ENCODE results near the gene CIC.

DNA sequence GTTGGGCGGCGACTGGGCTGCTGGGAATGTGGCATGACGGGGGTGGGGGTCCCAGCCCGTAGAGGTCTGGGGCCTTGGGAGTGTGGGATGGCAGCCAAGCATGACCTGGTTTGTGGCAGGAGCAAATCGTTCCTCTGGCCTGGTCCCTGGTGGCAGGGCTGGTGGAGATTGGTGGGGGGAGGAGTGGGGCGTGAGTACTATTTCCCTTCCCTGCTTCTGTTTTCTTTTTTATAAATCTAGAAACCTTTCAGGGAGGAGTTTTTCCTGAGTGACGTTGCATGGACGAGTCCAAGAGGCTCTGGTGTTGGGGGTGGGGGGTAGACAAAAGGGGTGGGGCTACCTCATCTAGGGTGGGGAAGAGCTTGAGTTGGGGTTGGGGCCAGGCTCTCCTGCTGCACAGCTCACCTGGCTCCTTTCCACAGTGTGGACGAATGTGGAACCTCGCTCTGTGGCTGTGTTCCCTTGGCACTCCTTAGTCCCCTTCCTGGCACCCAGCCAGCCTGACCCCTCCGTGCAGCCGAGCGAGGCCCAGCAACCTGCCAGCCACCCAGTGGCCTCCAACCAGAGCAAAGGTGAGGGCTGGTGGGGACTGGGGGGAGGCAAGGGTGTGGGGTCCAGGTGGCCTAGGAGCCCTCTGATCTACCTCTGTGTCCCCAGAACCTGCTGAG is 17.4 kb downstream of the CIC start:
- TF ChIP-seq, protein P1, sequence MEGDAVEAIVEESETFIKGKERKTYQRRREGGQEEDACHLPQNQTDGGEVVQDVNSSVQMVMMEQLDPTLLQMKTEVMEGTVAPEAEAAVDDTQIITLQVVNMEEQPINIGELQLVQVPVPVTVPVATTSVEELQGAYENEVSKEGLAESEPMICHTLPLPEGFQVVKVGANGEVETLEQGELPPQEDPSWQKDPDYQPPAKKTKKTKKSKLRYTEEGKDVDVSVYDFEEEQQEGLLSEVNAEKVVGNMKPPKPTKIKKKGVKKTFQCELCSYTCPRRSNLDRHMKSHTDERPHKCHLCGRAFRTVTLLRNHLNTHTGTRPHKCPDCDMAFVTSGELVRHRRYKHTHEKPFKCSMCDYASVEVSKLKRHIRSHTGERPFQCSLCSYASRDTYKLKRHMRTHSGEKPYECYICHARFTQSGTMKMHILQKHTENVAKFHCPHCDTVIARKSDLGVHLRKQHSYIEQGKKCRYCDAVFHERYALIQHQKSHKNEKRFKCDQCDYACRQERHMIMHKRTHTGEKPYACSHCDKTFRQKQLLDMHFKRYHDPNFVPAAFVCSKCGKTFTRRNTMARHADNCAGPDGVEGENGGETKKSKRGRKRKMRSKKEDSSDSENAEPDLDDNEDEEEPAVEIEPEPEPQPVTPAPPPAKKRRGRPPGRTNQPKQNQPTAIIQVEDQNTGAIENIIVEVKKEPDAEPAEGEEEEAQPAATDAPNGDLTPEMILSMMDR (IDR thresholded peaks at IDR 0.05): no peak
- no peak for TF ChIP-seq POLR2AphosphoS5 (IDR thresholded peaks at IDR 0.05; ENCODE audit: insufficient read depth in 1 of 2, low read depth in 1 of 2)
